ENCODE results near the gene PRSS53. TPM values are rescaled to one million over a fixed set of nuclear protein-coding genes. Genes with fewer than 3 reads are reported as not detected.

The PRSS53 gene
- polyA plus RNA-seq, 3 donors: 0.17 to 5.1 TPM; not detected in 1

DNA sequence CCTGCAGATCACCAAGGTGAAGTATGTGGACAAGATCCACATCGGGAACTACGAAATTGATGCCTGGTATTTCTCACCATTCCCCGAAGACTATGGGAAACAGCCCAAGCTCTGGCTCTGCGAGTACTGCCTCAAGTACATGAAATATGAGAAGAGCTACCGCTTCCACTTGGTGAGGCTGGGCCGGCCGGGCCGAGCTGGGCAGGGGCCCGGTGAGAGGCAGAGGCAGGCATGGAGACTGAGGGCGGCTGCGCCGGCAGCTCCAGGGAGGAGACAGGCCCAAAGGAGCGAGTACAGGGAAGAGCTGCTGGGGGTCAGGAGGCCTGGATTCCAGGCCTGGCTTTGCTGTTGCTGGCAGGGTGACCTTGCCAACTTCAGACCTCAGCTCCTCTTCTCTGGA is 38.4 kb upstream of the PRSS53 start:
- Histone ChIP-seq H3K27ac (ENCODE audit: low read depth in 1 of 2, low read length in 2 of 2) (peak overlapping the region; percentile 99), H3K36me3 (replicated peaks in 1 of 2; ENCODE audit: control insufficient read depth in 1 of 2, insufficient read depth in 2 of 2, low read length in 2 of 2) (peaks cover 24 to 65% of the 10 kb centered on the region in 2 donors), H3K9ac (ENCODE audit: insufficient read depth, low read length, poor library complexity, severe bottlenecking) (peak overlapping the region; percentile 86), H3K4me3 (replicated peaks in 1 of 3; ENCODE audit: low read depth in 2 of 3, low read length in 3 of 3) (peak overlapping the region in 1 of 3 experiments; percentile 32), H3K4me1 (ENCODE audit: control insufficient read depth in 1 of 2, insufficient read depth in 2 of 2, low read length in 2 of 2) (peaks cover 52 to 60% of the 10 kb centered on the region in 2 donors), H3K4me2 (replicated peaks; ENCODE audit: extremely low read depth, low read length, poor library complexity, severe bottlenecking) (no peak overlapping the region), H2AFZ (ENCODE audit: insufficient read depth, low read depth, low read length, poor library complexity, severe bottlenecking) (no peak overlapping the region), H4K20me1 (ENCODE audit: insufficient read depth, low read length) (no peaks in the 10 kb centered on the region), H3K79me2 (ENCODE audit: insufficient read depth, low read length) (peaks cover under 1% of the 10 kb centered on the region), H3K27me3 (ENCODE audit: control insufficient read depth in 2 of 2, insufficient read depth in 2 of 2, low read length in 2 of 2) (no peaks in the 10 kb centered on the region), H3K9me3 (replicated peaks in 1 of 2; ENCODE audit: control insufficient read depth in 1 of 2, insufficient read depth in 1 of 2, low read length in 2 of 2) (no peaks in the 10 kb centered on the region)
- Mint-ChIP-seq H3K4me3 (no peak overlapping the region), H3K36me3 (peaks cover 55 to 75% of the 10 kb centered on the region in 2 donors), H3K4me1 (peaks cover 58% of the 10 kb centered on the region), H3K27me3 (ENCODE audit: low read depth in 3 of 3) (peaks cover 0 to 3% (median 0%) of the 10 kb centered on the region in 3 donors), H3K27ac (peak overlapping the region; percentile 98 to 100 (median 99)), H3K9me3 (peaks cover 0 to 2% (median 0%) of the 10 kb centered on the region in 7 donors)
- 95% methylated on average over 13 of the region's 13 CpGs for WGBS (ENCODE audit: insufficient coverage)
- peak in 1 of 3 donors; percentile 4 for DNase-seq
- intact Hi-C loops (cut with micrococcal nuclease): no loop called here
- TF ChIP-seq, protein P1, sequence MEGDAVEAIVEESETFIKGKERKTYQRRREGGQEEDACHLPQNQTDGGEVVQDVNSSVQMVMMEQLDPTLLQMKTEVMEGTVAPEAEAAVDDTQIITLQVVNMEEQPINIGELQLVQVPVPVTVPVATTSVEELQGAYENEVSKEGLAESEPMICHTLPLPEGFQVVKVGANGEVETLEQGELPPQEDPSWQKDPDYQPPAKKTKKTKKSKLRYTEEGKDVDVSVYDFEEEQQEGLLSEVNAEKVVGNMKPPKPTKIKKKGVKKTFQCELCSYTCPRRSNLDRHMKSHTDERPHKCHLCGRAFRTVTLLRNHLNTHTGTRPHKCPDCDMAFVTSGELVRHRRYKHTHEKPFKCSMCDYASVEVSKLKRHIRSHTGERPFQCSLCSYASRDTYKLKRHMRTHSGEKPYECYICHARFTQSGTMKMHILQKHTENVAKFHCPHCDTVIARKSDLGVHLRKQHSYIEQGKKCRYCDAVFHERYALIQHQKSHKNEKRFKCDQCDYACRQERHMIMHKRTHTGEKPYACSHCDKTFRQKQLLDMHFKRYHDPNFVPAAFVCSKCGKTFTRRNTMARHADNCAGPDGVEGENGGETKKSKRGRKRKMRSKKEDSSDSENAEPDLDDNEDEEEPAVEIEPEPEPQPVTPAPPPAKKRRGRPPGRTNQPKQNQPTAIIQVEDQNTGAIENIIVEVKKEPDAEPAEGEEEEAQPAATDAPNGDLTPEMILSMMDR (IDR thresholded peaks at IDR 0.05): no peak

DNA sequence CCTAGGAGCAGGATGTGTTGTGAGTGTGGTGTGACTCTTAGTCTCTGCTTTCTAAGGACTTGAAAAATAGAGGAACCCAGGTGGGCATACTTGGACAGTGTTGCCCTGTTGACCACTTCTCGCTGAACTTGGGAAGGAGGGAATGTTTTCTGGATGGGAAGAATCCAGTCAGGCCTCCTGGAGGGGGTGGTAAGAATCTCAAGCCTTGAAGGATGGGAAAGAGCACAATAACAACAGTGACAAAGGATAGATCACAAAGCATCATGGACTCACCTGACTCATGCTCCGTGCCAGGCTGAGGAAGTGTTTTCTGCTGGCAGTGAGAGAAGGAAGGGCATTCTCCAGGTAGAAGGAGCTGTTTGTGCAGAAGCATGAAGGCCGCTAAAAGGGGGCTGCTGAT is 37.1 kb upstream of the PRSS53 start:
- no peak overlapping the region for H3K4me2 ChIP-seq (replicated peaks; ENCODE audit: extremely low read depth, low read length, poor library complexity, severe bottlenecking)
- H4K20me1 ChIP-seq (ENCODE audit: insufficient read depth, low read length): no peaks in the 10 kb centered on the region
- no peak overlapping the region for H3K4me3 ChIP-seq (replicated peaks in 1 of 3; ENCODE audit: low read depth in 2 of 3, low read length in 3 of 3)
- peaks cover 55% of the 10 kb centered on the region for H3K4me1 Mint-ChIP-seq
- peaks cover 49 to 52% of the 10 kb centered on the region in 2 donors for H3K4me1 ChIP-seq (ENCODE audit: control insufficient read depth in 1 of 2, insufficient read depth in 2 of 2, low read length in 2 of 2)
- TF ChIP-seq, protein P1 (IDR thresholded peaks at IDR 0.05): no peak
- peak overlapping the region; percentile 81 to 100 (median 88) for H3K27ac Mint-ChIP-seq
- no peaks in the 10 kb centered on the region for H3K9me3 ChIP-seq (replicated peaks in 1 of 2; ENCODE audit: control insufficient read depth in 1 of 2, insufficient read depth in 1 of 2, low read length in 2 of 2)
- peaks cover 22 to 65% of the 10 kb centered on the region in 2 donors for H3K36me3 ChIP-seq (replicated peaks in 1 of 2; ENCODE audit: control insufficient read depth in 1 of 2, insufficient read depth in 2 of 2, low read length in 2 of 2)
- peaks cover 57 to 75% of the 10 kb centered on the region in 2 donors for H3K36me3 Mint-ChIP-seq
- no peak overlapping the region for H3K9ac ChIP-seq (ENCODE audit: insufficient read depth, low read length, poor library complexity, severe bottlenecking)
- H3K9me3 Mint-ChIP-seq: peaks cover 0 to 2% (median 0%) of the 10 kb centered on the region in 7 donors
- peak overlapping the region; percentile 62 to 99 for H3K27ac ChIP-seq (ENCODE audit: low read depth in 1 of 2, low read length in 2 of 2)
- peaks cover 0 to 3% (median 0%) of the 10 kb centered on the region in 3 donors for H3K27me3 Mint-ChIP-seq (ENCODE audit: low read depth in 3 of 3)
- H3K27me3 ChIP-seq (ENCODE audit: control insufficient read depth in 2 of 2, insufficient read depth in 2 of 2, low read length in 2 of 2): no peaks in the 10 kb centered on the region
- H3K4me3 Mint-ChIP-seq: no peak overlapping the region
- H2AFZ ChIP-seq (ENCODE audit: insufficient read depth, low read depth, low read length, poor library complexity, severe bottlenecking): no peak overlapping the region
- WGBS (ENCODE audit: insufficient coverage): 100% methylated on average over 2 of the region's 3 CpGs
- H3K79me2 ChIP-seq (ENCODE audit: insufficient read depth, low read length): peaks cover 13% of the 10 kb centered on the region
- intact Hi-C loops (cut with micrococcal nuclease): no loop called here
- DNase-seq: peak in 1 of 3 donors; percentile 5

Measured in CD14-positive monocyte (primary cell).